Measurements from ENCODE around the gene BCL10. TPM values are rescaled to one million over a fixed set of nuclear protein-coding genes. Genes with fewer than 3 reads are reported as not detected.

The BCL10 gene
- total RNA-seq, 1 experiment from 2014 or later, result 30.4 TPM

GRCh38 chr1:85289848-85290335 lies 13.5 kb upstream of the BCL10 start:
- peak overlapping the region; percentile 10; the same call in 1 of the 2 replicates for H2AFZ ChIP-seq
- H3K79me2 ChIP-seq (ENCODE audit: low read depth), result peaks cover 22% of the 10 kb centered on the region
- H3K4me1 ChIP-seq (replicated peaks; ENCODE audit: insufficient read depth), result peaks cover 77% of the 10 kb centered on the region
- no peak for TF ChIP-seq CTCF (conservative IDR thresholded peaks at IDR 0.05)
- TF ChIP-seq EZH2 (IDR thresholded peaks at IDR 0.05; ENCODE audit: low read depth), result no peak
- no peaks in the 10 kb centered on the region for H3K27me3 ChIP-seq (ENCODE audit: insufficient read depth, low read depth)
- H3F3A ChIP-seq (ENCODE audit: insufficient read depth, low read depth), result peaks cover 42% of the 10 kb centered on the region
- no TSS peak for BruUV-seq (replicated peaks)
- peak overlapping the region; percentile 69 for H3K4me2 ChIP-seq
- POLR2A ChIA-PET (ENCODE audit: unreplicated experiment), result interaction anchor here (0.6 to 0.7 kb wide), 3 partner anchors 14 to 317 kb away, joined by 3 to 5 read pairs (median 4); partner anchors contain the start of gene BCL10
- no peaks in the 10 kb centered on the region for H3K9me2 ChIP-seq (ENCODE audit: insufficient read depth)
- H4K20me1 ChIP-seq (ENCODE audit: insufficient read depth), result no peaks in the 10 kb centered on the region
- DNase-seq, result peak in 1 of 2 experiments; percentile 55
- H3K4me3 ChIP-seq, result peak overlapping the region; percentile 27; the same call in 1 of the 2 replicates
- H3K9me3 ChIP-seq (ENCODE audit: insufficient read depth, low read depth), result no peaks in the 10 kb centered on the region
- CTCF ChIA-PET, result no interaction called here
- no peaks in the 10 kb centered on the region for H3K36me3 ChIP-seq (ENCODE audit: low read depth)
- H3K27ac ChIP-seq, result peak overlapping the region; percentile 91
- intact Hi-C loops (cut with micrococcal nuclease; ENCODE audit: unreplicated experiment), result no loop called here

- POLR2A ChIA-PET (ENCODE audit: unreplicated experiment), result interaction anchor here (0.6 kb wide), 2 partner anchors 28 to 318 kb away, joined by 4 to 5 read pairs; no protein-coding TSS in a partner anchor
- intact Hi-C loops (cut with micrococcal nuclease; ENCODE audit: unreplicated experiment), result no loop called here
These were observed 12.9 kb upstream of the BCL10 start for GRCh38 chr1:85289207-85289847.

GRCh38 chr1:85284202-85284601 lies 7.8 kb upstream of the BCL10 start:
- Histone ChIP-seq H3K4me2 (no peak overlapping the region), H3K27me3 (ENCODE audit: insufficient read depth, low read depth) (no peaks in the 10 kb centered on the region), H3K79me2 (ENCODE audit: low read depth) (no peaks in the 10 kb centered on the region; the same call in 1 of the 2 replicates), H3F3A (ENCODE audit: insufficient read depth, low read depth) (peaks cover 16% of the 10 kb centered on the region), H4K20me1 (ENCODE audit: insufficient read depth) (no peaks in the 10 kb centered on the region), H2AFZ (no peak overlapping the region), H3K9me2 (ENCODE audit: insufficient read depth) (no peaks in the 10 kb centered on the region), H3K4me3 (no peak overlapping the region), H3K36me3 (ENCODE audit: low read depth) (no peaks in the 10 kb centered on the region), H3K9me3 (ENCODE audit: insufficient read depth, low read depth) (peaks cover 4% of the 10 kb centered on the region), H3K27ac (no peak overlapping the region), H3K4me1 (replicated peaks; ENCODE audit: insufficient read depth) (peaks cover 32% of the 10 kb centered on the region)
- TF ChIP-seq EZH2 (IDR thresholded peaks at IDR 0.05; ENCODE audit: low read depth) (no peak), CTCF (conservative IDR thresholded peaks at IDR 0.05) (no peak)
- POLR2A ChIA-PET (ENCODE audit: unreplicated experiment), result no interaction called here
- intact Hi-C loops (cut with micrococcal nuclease; ENCODE audit: unreplicated experiment), result no loop called here
- BruUV-seq (replicated peaks), result no TSS peak
- DNase-seq, result no peak
- CTCF ChIA-PET, result no interaction called here

More at GRCh38 chr1:85289207-85289847, 12.9 kb upstream of the BCL10 start:
- Histone ChIP-seq H3K9me3 (ENCODE audit: insufficient read depth, low read depth) (no peaks in the 10 kb centered on the region), H3K4me2 (peak overlapping the region; percentile 69), H3K36me3 (ENCODE audit: low read depth) (no peaks in the 10 kb centered on the region), H3K4me3 (peak overlapping the region; percentile 27; the same call in 1 of the 2 replicates), H3K79me2 (ENCODE audit: low read depth) (peaks cover 22% of the 10 kb centered on the region), H3F3A (ENCODE audit: insufficient read depth, low read depth) (peaks cover 38% of the 10 kb centered on the region), H3K4me1 (replicated peaks; ENCODE audit: insufficient read depth) (peaks cover 71% of the 10 kb centered on the region), H2AFZ (peak overlapping the region; percentile 19; the same call in 1 of the 2 replicates), H3K27ac (peak overlapping the region; percentile 91), H3K9me2 (ENCODE audit: insufficient read depth) (no peaks in the 10 kb centered on the region), H4K20me1 (ENCODE audit: insufficient read depth) (no peaks in the 10 kb centered on the region), H3K27me3 (ENCODE audit: insufficient read depth, low read depth) (no peaks in the 10 kb centered on the region)
- CTCF ChIA-PET, result interaction anchor here (0.5 kb wide), 1 partner anchor 180 kb away, joined by 6 read pairs; no protein-coding TSS in a partner anchor
- TSS peak; percentile 36 for BruUV-seq (replicated peaks)
- TF ChIP-seq CTCF (conservative IDR thresholded peaks at IDR 0.05) (no peak), EZH2 (IDR thresholded peaks at IDR 0.05; ENCODE audit: low read depth) (no peak)
- peak; percentile 75 to 99 for DNase-seq
